SK-N-SH treated with all-trans-retinoic acid at 6 μM for 48 hours (cell line): Measurements from ENCODE around the gene TBC1D8B.

Source experiments
- ARNTL ChIP-seq: fragments of 450-650 bp; formaldehyde crosslinking; IDR thresholded peaks from 2 replicates; pipeline ENCODE4 v1.5.0; 2020; ENCODE audit warnings: low read depth, mild to moderate bottlenecking, moderate library complexity, borderline replicate concordance
- CREB5 ChIP-seq: fragments of 250-450 bp; sonication (Bioruptor Pico); IDR thresholded peaks from 2 replicates; pipeline ENCODE4 v1.5.1; 2020; ENCODE audit warnings: low read depth, mild to moderate bottlenecking, moderate library complexity
- CSRNP3 ChIP-seq: fragments of 250-450 bp; sonication (Bioruptor Pico); IDR thresholded peaks from 2 replicates; pipeline ENCODE4 v1.5.1; 2021; ENCODE audit warnings: mild to moderate bottlenecking, moderate library complexity
- GLIS3 ChIP-seq: fragments of 250-450 bp; sonication (Bioruptor Pico); IDR thresholded peaks from 2 replicates; pipeline ENCODE4 v1.5.0; 2020; ENCODE audit warnings: mild to moderate bottlenecking, moderate library complexity
- ISL1 ChIP-seq: fragments of 250-450 bp; sonication (Bioruptor Pico); IDR thresholded peaks from 2 replicates; pipeline ENCODE4 v2.1.2; 2022; ENCODE audit warnings: mild to moderate bottlenecking, moderate library complexity
- OSR1 ChIP-seq: fragments of 250-450 bp; sonication (Bioruptor Pico); IDR thresholded peaks from 2 replicates; pipeline ENCODE4 v1.8.0; 2022; ENCODE audit warnings: moderate library complexity, mild to moderate bottlenecking, inconsistent platforms
- PATZ1 ChIP-seq: fragments of 250-450 bp; sonication (Bioruptor Pico); IDR thresholded peaks from 2 replicates; pipeline ENCODE4 v1.8.0; 2020; ENCODE audit warnings: mild to moderate bottlenecking, moderate library complexity, borderline replicate concordance
- RARB ChIP-seq: fragments of 250-450 bp; sonication (Bioruptor Pico); IDR thresholded peaks from 2 replicates; pipeline ENCODE4 v1.8.0; 2021; ENCODE audit warnings: mild to moderate bottlenecking, moderate library complexity
- TCF4 ChIP-seq: fragments of 250-450 bp; sonication (Bioruptor Pico); IDR thresholded peaks from 2 replicates; pipeline ENCODE4 v1.8.0; 2021; ENCODE audit warnings: mild to moderate bottlenecking, moderate library complexity, borderline replicate concordance
- TOX ChIP-seq: fragments of 250-450 bp; sonication (Bioruptor Pico); IDR thresholded peaks from 2 replicates; pipeline ENCODE4 v1.8.0; 2021; ENCODE audit warnings: mild to moderate bottlenecking, moderate library complexity, borderline replicate concordance
- ZFP3 ChIP-seq: fragments of 250-450 bp; sonication (Bioruptor Pico); IDR thresholded peaks from 2 replicates; pipeline ENCODE4 v1.5.0; 2020; ENCODE audit warnings: mild to moderate bottlenecking, moderate library complexity
- ZFP30 ChIP-seq: fragments of 450-650 bp; formaldehyde crosslinking; IDR thresholded peaks from 2 replicates; pipeline ENCODE4 v1.5.0; 2022; ENCODE audit warnings: mild to moderate bottlenecking, moderate library complexity
- ZNF565 ChIP-seq: fragments of 450-650 bp; formaldehyde crosslinking; conservative IDR thresholded peaks from 2 replicates; pipeline ENCODE4 v1.5.0; 2020; ENCODE audit warnings: low read depth, mild to moderate bottlenecking, moderate library complexity
- ZNF70 ChIP-seq: fragments of 450-650 bp; formaldehyde crosslinking; IDR thresholded peaks from 2 replicates; pipeline ENCODE4 v1.5.0; 2020; ENCODE audit warnings: mild to moderate bottlenecking, moderate library complexity

- TF ChIP-seq ARNTL (CRISPR knock-in tag) (no peak), RARB (CRISPR knock-in tag) (no peak), ISL1 (no peak), GLIS3 (CRISPR knock-in tag) (no peak), TOX (no peak), PATZ1 (CRISPR knock-in tag) (no peak), ZFP30 (CRISPR knock-in tag) (no peak), OSR1 (CRISPR knock-in tag) (no peak), TCF4 (CRISPR knock-in tag) (no peak), CSRNP3 (no peak), ZFP3 (CRISPR knock-in tag) (no peak), CREB5 (no peak), ZNF565 (CRISPR knock-in tag) (no peak), ZNF70 (no peak)
Observed at GRCh38 chrX:106894978-106895452, 92.5 kb downstream of the TBC1D8B start.
